ENCODE data around the gene RAB37. TPM values are rescaled to one million over a fixed set of nuclear protein-coding genes. Genes with fewer than 3 reads are reported as not detected.
A peak's percentile ranks its signal among the peaks of the same experiment; 100 is the strongest.

Gene RAB37
- total RNA-seq, 1 donor = 0.36 TPM

DNA sequence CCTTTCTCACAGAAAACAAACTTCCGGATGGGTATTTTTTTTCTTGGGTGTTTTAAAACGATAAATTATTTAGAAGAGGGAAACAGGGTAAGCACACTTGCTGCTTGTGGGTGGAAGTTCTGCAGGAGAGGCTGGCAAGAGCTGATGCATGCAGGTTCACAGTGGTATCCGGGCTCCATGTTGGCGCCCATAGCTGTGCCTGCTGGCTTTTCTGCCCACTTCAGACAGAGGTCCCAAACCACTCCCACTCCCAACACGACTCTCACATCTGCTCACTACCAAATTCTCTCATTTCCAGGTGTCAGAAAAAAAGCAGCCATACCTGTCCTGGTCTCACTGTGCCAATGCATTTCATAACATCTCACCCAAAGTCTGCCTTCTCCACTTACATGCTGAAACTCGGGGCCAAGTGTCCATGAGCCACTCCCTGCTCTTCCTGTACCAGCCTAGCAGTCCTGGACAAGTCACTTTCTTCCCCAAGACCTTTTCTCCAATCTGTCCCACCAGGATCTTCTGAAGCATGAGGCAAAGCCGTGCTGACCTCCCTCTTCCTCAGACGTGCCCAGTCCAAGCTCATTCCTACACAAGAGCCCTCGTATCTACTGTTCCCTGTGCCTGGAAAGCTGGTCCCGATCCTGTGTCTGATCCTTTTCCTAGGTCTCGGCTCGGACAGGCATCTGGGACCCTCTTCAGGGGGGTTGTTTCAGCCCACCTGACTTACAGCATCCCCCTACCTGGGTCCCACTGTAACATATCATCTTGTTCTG lies 25.8 kb upstream of the RAB37 start:
- Histone ChIP-seq H3K79me2 (ENCODE audit: insufficient read depth, low read length) (no peaks in the 10 kb centered on the region), H3K27ac (ENCODE audit: low read depth, low read length) (no peak overlapping the region), H3K36me3 (ENCODE audit: insufficient read depth, low read length) (no peaks in the 10 kb centered on the region), H2AFZ (ENCODE audit: low read length) (no peak overlapping the region), H3K9me3 (ENCODE audit: low read depth, low read length) (no peaks in the 10 kb centered on the region), H4K20me1 (ENCODE audit: insufficient read depth, low read length) (no peaks in the 10 kb centered on the region), H3K4me3 (ENCODE audit: insufficient read depth, low read length) (no peak overlapping the region), H3K4me2 (ENCODE audit: insufficient read depth, low read length) (no peak overlapping the region), H3K27me3 (ENCODE audit: insufficient read depth, low read length) (peaks cover 5% of the 10 kb centered on the region), H3K4me1 (ENCODE audit: insufficient read depth, low read length) (no peaks in the 10 kb centered on the region)
- no peak for TF ChIP-seq CTCF (IDR thresholded peaks at IDR 0.05; ENCODE audit: extremely low read depth, low read depth, low read length)
- DNase-seq (ENCODE audit: insufficient read length, low spot score, missing footprints) = peak; percentile 1

GRCh38 chr17:74712301-74712700 lies 24.8 kb upstream of the RAB37 start:
- no peaks in the 10 kb centered on the region for H3K79me2 ChIP-seq (ENCODE audit: insufficient read depth, low read length)
- H3K4me1 ChIP-seq (ENCODE audit: insufficient read depth, low read length) = no peaks in the 10 kb centered on the region
- no peak for TF ChIP-seq CTCF (IDR thresholded peaks at IDR 0.05; ENCODE audit: extremely low read depth, low read depth, low read length)
- DNase-seq (ENCODE audit: insufficient read length, low spot score, missing footprints) = peak; percentile 38
- no peak overlapping the region for H2AFZ ChIP-seq (ENCODE audit: low read length)
- H3K4me3 ChIP-seq (ENCODE audit: insufficient read depth, low read length) = no peak overlapping the region
- H4K20me1 ChIP-seq (ENCODE audit: insufficient read depth, low read length) = no peaks in the 10 kb centered on the region
- no peaks in the 10 kb centered on the region for H3K9me3 ChIP-seq (ENCODE audit: low read depth, low read length)
- H3K27me3 ChIP-seq (ENCODE audit: insufficient read depth, low read length) = peaks cover 9% of the 10 kb centered on the region
- no peak overlapping the region for H3K4me2 ChIP-seq (ENCODE audit: insufficient read depth, low read length)
- no peaks in the 10 kb centered on the region for H3K36me3 ChIP-seq (ENCODE audit: insufficient read depth, low read length)
- no peak overlapping the region for H3K27ac ChIP-seq (ENCODE audit: low read depth, low read length)

DNA sequence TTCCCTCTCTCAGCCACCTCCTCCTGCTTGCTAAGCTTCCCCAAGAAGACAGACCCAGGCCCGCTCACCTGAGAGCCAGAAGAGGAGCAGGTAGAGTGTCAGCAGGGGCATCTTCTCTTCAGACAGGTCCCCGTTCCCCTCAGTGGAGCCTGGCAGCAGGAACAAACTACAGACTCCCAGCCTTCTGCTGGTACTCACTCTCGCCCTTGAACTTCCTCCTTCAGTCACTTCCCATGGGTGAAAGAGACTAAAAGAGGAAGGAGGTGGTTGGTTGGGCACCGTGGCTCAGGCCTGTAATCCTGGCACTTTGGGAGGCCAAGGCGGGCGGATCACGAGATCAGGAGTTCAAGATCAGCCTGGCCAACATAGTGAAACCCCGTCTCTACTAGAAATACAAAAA lies 24.3 kb upstream of the RAB37 start, which contains the start of gene CD300LF:
Gene CD300LF (minus strand): TSS at position 168 of the 400 bp plus-strand sequence. CDS start 57 bp downstream, at position 111.
- Histone ChIP-seq H3K4me1 (ENCODE audit: insufficient read depth, low read length) (no peaks in the 10 kb centered on the region), H2AFZ (ENCODE audit: low read length) (no peak within 1 kb of the TSS), H3K9me3 (ENCODE audit: low read depth, low read length) (no peaks in the 10 kb centered on the region), H3K4me2 (ENCODE audit: insufficient read depth, low read length) (no peak within 1 kb of the TSS), H3K36me3 (ENCODE audit: insufficient read depth, low read length) (no peaks in the 10 kb centered on the region), H3K27ac (ENCODE audit: low read depth, low read length) (no peak within 1 kb of the TSS), H3K27me3 (ENCODE audit: insufficient read depth, low read length) (peaks cover 9% of the 10 kb centered on the region), H3K79me2 (ENCODE audit: insufficient read depth, low read length) (no peaks in the 10 kb centered on the region), H4K20me1 (ENCODE audit: insufficient read depth, low read length) (no peaks in the 10 kb centered on the region), H3K4me3 (ENCODE audit: insufficient read depth, low read length) (no peak within 1 kb of the TSS)
- DNase-seq (ENCODE audit: insufficient read length, low spot score, missing footprints) = peak; percentile 39
- no peak for TF ChIP-seq CTCF (IDR thresholded peaks at IDR 0.05; ENCODE audit: extremely low read depth, low read depth, low read length)

DNA sequence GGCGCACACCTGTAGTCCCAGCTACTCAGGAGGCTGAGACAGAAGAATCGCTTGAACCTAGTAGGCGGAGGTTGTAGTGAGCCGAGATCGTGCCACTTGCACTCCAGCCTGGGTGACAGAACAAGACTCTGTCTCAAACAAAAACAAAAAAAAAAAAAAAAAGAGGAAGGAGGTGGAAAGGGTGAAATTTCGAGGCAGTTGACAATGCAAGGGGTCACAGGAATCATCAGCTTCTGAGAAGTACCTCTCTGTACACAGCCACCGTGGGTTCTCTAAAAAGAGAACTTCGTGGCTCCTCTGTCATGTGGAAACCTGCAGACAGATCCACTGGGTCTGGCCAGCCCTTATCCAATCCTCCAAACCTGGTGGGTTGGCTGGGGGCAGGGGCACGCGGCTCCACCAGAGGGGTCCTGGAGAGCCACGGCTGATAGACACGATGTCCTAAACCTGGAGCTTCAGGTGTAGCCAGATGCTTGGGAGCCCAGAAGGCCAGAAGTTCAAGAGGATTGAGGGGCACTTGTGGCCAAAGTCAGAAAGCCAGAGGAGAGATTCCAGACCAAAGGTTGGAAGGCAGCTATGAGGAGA lies 23.8 kb upstream of the RAB37 start:
- TF ChIP-seq CTCF (IDR thresholded peaks at IDR 0.05; ENCODE audit: extremely low read depth, low read depth, low read length) = no peak
- Histone ChIP-seq H3K27ac (ENCODE audit: low read depth, low read length) (no peak overlapping the region), H3K9me3 (ENCODE audit: low read depth, low read length) (no peaks in the 10 kb centered on the region), H2AFZ (ENCODE audit: low read length) (no peak overlapping the region), H3K4me2 (ENCODE audit: insufficient read depth, low read length) (no peak overlapping the region), H3K4me3 (ENCODE audit: insufficient read depth, low read length) (no peak overlapping the region), H3K27me3 (ENCODE audit: insufficient read depth, low read length) (peaks cover 9% of the 10 kb centered on the region), H3K4me1 (ENCODE audit: insufficient read depth, low read length) (no peaks in the 10 kb centered on the region), H3K36me3 (ENCODE audit: insufficient read depth, low read length) (no peaks in the 10 kb centered on the region), H3K79me2 (ENCODE audit: insufficient read depth, low read length) (no peaks in the 10 kb centered on the region), H4K20me1 (ENCODE audit: insufficient read depth, low read length) (no peaks in the 10 kb centered on the region)
- DNase-seq (ENCODE audit: insufficient read length, low spot score, missing footprints) = no peak

All from osteoblast (primary cell).